ENCODE results near the gene RFX8. TPM values are rescaled to one million over a fixed set of nuclear protein-coding genes. Genes with fewer than 3 reads are reported as not detected.

The RFX8 gene
- total and polyA plus RNA-seq, 9 of the 15 experiments (the other 6 are each of a cell fraction or from before 2014, with no cell fraction given): not detected

DNA sequence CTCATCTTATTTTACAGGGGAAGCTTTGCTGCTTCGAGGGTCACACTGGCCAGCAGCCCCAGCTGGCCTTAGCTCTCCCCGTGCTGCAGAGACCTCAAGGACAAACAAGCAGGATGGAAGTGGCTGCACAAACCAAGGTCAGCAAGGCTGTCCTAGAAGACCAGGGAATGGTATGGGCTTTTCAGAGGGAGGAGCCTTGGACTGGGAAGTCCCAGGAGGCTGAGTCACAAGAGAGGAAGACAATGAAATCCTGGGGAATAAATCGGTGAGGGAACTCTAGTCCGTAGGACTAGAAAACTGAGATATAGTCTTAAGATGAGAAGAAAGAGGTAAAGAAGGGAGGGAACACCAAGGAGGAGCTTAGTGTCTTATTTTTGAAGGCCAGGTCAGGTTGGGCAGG is 103.3 kb downstream of the RFX8 start:
- CTCF ChIA-PET (ENCODE audit: low intra/inter-chr PET ratio): no interaction called here
- POLR2A ChIA-PET: interaction anchor here (0.6 kb wide), 1 partner anchor 23 kb away, joined by 3 read pairs; no protein-coding TSS in a partner anchor
- in situ Hi-C loops (cut with MboI): no loop called here
- H3K36me3 ChIP-seq (ENCODE audit: control insufficient read depth, insufficient read depth, low read length): no peaks in the 10 kb centered on the region
- no peak overlapping the region for H3K27ac ChIP-seq (ENCODE audit: extremely low read depth, low read depth, low read length)
- no TSS peak for BruUV-seq (replicated peaks)
- H3K9me3 ChIP-seq (replicated peaks; ENCODE audit: control insufficient read depth, insufficient read depth, low read depth, low read length): no peaks in the 10 kb centered on the region
- H3K4me3 ChIP-seq: no peak overlapping the region
- intact Hi-C loops (cut with micrococcal nuclease): no loop called here
- no peak for ATAC-seq
- 0% methylated on average over 4 of the region's 4 CpGs for WGBS (ENCODE audit: insufficient coverage, low coverage, missing lambda C conversion rate)
- peaks cover 11 to 48% of the 10 kb centered on the region in 2 experiments; a peak in 4 of 5 replicates for H3K27me3 ChIP-seq (ENCODE audit: control insufficient read depth in 2 of 2, insufficient read depth in 2 of 2, low read length in 2 of 2)
- no peak overlapping the region for H2AFZ ChIP-seq (ENCODE audit: low read depth, low read length)
- no peaks in the 10 kb centered on the region for H3K9me1 ChIP-seq (ENCODE audit: control insufficient read depth, insufficient read depth, low read length)
- H4K20me1 ChIP-seq (replicated peaks; ENCODE audit: control insufficient read depth, insufficient read depth, low read length): no peaks in the 10 kb centered on the region
- no peaks in the 10 kb centered on the region for H3K4me1 ChIP-seq (replicated peaks in 1 of 2; ENCODE audit: control insufficient read depth in 2 of 2, insufficient read depth in 2 of 2, low read length in 2 of 2)
- H3K79me2 ChIP-seq (ENCODE audit: control insufficient read depth, insufficient read depth, low read length): no peaks in the 10 kb centered on the region
- FAIRE-seq: no peak
- no peak overlapping the region for H3K9ac ChIP-seq (ENCODE audit: insufficient read depth in 1 of 2, low read depth in 2 of 2, low read length in 2 of 2)
- H3K4me2 ChIP-seq (ENCODE audit: insufficient read depth, low read length): no peak overlapping the region
- no peak for DNase-seq (ENCODE audit: extremely low read depth in 1 of 4, low spot score in 3 of 4)
- no peak for TF ChIP-seq SRSF7 (optimal IDR thresholded peaks at IDR 0.05; ENCODE audit: low read depth, low read length)
- TF ChIP-seq, protein P1, sequence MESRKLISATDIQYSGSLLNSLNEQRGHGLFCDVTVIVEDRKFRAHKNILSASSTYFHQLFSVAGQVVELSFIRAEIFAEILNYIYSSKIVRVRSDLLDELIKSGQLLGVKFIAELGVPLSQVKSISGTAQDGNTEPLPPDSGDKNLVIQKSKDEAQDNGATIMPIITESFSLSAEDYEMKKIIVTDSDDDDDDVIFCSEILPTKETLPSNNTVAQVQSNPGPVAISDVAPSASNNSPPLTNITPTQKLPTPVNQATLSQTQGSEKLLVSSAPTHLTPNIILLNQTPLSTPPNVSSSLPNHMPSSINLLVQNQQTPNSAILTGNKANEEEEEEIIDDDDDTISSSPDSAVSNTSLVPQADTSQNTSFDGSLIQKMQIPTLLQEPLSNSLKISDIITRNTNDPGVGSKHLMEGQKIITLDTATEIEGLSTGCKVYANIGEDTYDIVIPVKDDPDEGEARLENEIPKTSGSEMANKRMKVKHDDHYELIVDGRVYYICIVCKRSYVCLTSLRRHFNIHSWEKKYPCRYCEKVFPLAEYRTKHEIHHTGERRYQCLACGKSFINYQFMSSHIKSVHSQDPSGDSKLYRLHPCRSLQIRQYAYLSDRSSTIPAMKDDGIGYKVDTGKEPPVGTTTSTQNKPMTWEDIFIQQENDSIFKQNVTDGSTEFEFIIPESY (CRISPR knock-in tag; IDR thresholded peaks at IDR 0.05): no peak
- TF ChIP-seq COPS2 (conservative IDR thresholded peaks at IDR 0.05): no peak
- TF ChIP-seq ZNF165 (CRISPR knock-in tag; IDR thresholded peaks at IDR 0.05; ENCODE audit: borderline replicate concordance): no peak
- no peak for TF ChIP-seq SMC3 (conservative IDR thresholded peaks at IDR 0.05; ENCODE audit: insufficient read depth, low read depth, low read length)
- TF ChIP-seq, protein P2, sequence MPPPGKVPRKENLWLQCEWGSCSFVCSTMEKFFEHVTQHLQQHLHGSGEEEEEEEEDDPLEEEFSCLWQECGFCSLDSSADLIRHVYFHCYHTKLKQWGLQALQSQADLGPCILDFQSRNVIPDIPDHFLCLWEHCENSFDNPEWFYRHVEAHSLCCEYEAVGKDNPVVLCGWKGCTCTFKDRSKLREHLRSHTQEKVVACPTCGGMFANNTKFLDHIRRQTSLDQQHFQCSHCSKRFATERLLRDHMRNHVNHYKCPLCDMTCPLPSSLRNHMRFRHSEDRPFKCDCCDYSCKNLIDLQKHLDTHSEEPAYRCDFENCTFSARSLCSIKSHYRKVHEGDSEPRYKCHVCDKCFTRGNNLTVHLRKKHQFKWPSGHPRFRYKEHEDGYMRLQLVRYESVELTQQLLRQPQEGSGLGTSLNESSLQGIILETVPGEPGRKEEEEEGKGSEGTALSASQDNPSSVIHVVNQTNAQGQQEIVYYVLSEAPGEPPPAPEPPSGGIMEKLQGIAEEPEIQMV (tag; conservative IDR thresholded peaks at IDR 0.05; ENCODE audit: low read depth): no peak
- TF ChIP-seq SMARCC2 (IDR thresholded peaks at IDR 0.05; ENCODE audit: low read depth): no peak
- TF ChIP-seq FOXO4 (CRISPR knock-in tag; IDR thresholded peaks at IDR 0.05): no peak
- TF ChIP-seq, protein P3, sequence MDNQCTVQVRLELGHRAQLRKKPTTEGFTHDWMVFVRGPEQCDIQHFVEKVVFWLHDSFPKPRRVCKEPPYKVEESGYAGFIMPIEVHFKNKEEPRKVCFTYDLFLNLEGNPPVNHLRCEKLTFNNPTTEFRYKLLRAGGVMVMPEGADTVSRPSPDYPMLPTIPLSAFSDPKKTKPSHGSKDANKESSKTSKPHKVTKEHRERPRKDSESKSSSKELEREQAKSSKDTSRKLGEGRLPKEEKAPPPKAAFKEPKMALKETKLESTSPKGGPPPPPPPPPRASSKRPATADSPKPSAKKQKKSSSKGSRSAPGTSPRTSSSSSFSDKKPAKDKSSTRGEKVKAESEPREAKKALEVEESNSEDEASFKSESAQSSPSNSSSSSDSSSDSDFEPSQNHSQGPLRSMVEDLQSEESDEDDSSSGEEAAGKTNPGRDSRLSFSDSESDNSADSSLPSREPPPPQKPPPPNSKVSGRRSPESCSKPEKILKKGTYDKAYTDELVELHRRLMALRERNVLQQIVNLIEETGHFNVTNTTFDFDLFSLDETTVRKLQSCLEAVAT (IDR thresholded peaks at IDR 0.05): no peak
- TF ChIP-seq ZNF143 (CRISPR knock-in tag; IDR thresholded peaks at IDR 0.05): no peak
- TF ChIP-seq POLR2AphosphoS5 (IDR thresholded peaks at IDR 0.05; ENCODE audit: control insufficient read depth, insufficient read depth, low read depth, low read length): no peak
- TF ChIP-seq, protein P4, sequence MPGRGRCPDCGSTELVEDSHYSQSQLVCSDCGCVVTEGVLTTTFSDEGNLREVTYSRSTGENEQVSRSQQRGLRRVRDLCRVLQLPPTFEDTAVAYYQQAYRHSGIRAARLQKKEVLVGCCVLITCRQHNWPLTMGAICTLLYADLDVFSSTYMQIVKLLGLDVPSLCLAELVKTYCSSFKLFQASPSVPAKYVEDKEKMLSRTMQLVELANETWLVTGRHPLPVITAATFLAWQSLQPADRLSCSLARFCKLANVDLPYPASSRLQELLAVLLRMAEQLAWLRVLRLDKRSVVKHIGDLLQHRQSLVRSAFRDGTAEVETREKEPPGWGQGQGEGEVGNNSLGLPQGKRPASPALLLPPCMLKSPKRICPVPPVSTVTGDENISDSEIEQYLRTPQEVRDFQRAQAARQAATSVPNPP (IDR thresholded peaks at IDR 0.05; ENCODE audit: borderline replicate concordance, insufficient read depth, insufficient read length): no peak
- no peak for TF ChIP-seq ZNF174 (CRISPR knock-in tag; IDR thresholded peaks at IDR 0.05)
- TF ChIP-seq, protein P5, sequence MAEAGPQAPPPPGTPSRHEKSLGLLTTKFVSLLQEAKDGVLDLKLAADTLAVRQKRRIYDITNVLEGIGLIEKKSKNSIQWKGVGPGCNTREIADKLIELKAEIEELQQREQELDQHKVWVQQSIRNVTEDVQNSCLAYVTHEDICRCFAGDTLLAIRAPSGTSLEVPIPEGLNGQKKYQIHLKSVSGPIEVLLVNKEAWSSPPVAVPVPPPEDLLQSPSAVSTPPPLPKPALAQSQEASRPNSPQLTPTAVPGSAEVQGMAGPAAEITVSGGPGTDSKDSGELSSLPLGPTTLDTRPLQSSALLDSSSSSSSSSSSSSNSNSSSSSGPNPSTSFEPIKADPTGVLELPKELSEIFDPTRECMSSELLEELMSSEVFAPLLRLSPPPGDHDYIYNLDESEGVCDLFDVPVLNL (CRISPR knock-in tag; IDR thresholded peaks at IDR 0.05; ENCODE audit: low read depth): no peak

Measured in K562 (cell line).